Anterior cingulate cortex (tissue), 58 donors: ENCODE results near the gene LAMA2.

Experiments used
- DNase-seq, 58 donors: peaks; one replicate each; lab custom pipeline; 2025; lab: John Stamatoyannopoulos, UW

The LAMA2 gene

DNA sequence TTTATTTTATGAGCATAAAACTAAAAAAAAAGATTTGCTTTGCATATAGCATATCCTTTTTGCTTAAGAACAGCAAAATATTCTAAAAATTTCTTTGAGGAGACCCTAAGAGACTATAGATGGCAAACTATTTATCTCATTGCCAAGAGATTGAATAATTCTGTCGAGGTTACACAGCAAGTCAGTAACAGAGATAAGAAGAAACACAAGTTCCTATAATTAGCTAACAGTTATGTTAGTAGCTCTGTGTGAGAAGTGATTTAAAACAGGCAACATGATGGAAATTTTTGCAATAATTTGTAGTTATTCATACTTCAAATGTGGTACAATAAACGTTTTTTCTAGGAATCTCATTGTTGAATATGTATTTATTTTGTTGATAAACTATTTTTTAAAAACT, 9.1 kb downstream of the LAMA2 start:
- no peak for DNase-seq

DNA sequence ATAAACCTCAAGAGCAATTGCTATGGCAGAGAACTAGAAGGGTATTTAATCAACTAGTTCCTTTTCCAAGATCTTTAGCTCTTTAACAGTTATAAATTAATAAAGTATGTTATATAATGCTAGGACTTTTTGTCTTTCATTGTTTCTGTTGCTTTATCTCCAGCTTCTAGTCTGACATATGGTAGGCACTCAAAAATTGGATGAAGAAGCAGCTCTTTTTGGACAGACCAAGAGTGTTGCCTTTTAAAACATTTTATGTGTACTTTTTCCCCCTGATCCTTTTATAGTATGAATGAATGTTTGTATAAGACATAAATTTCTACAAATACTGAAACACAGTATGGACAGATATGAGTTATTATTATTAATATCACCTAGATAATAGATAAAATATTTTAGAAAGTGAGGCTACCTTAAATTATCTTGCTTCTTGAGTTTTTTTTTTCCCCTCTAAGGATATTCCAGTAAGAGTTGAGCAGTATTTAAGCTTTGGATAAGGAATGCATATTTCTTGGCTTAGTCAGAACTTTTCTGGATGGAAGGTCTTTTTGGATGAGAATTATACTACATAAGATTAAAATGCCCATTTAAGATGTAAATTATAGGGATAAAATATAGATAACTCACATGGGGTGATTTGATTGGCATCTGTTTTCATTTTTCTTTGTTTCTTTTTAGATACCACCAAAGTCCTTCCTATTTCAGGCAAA, 16.6 kb downstream of the LAMA2 start:
- no peak for DNase-seq

DNA sequence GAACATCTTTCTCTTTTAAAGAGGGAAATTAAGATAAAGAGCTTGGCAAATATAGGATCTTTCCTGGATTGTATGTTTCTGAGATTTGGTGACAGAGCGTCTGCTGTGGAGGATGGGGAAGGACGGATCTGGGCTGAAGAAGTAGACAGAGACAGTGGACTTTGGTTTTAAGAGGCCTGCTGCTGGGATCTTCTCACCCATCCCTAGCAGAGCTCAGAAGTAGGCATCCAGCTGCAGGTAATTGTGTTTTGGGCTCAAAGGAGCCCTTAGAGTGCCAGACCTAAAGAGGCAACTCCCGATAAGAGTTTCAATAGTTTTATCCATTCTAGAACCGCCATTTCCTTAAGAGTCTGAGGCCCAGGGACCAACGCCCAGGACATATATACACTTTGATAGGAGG, 20.8 kb downstream of the LAMA2 start:
- no peak for DNase-seq

DNA sequence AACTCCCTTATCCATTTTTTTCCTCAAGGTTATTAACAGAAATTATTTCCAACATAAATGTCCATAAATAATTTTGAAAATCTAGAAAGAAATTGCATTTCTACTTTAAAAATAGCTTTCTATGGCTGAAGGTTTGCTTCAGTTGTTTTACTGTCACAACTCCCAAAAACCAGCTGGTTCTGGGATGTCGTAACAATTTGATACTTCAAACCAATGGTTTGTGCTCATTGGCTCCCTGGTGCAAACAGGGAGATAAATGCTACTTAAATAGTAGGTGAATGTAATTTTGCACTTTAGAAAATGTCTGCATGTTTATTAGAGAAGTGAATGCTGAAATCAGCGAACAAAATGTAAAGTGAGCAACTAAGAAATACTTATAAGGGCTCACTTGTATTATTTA, 31.1 kb downstream of the LAMA2 start:
- DNase-seq: no peak

DNA sequence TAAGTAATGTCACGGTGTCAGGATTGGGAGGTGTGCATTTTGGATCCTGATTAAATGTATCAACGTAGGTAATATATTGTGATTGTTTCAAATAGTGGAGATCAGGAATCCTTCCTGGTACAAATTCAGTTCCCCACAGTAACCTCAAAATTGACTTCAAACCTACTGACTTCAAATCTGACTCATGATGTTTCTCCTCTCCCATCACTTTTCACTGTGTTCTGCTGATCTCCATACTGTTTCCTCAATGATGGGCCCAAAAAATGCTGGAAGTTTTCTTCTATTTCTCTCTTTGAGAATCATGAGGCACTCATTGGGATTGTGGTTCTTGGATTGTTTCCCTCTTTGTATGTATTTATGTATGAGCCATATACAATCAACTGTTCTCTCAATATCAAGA, 35.9 kb downstream of the LAMA2 start:
- no peak for DNase-seq

DNA sequence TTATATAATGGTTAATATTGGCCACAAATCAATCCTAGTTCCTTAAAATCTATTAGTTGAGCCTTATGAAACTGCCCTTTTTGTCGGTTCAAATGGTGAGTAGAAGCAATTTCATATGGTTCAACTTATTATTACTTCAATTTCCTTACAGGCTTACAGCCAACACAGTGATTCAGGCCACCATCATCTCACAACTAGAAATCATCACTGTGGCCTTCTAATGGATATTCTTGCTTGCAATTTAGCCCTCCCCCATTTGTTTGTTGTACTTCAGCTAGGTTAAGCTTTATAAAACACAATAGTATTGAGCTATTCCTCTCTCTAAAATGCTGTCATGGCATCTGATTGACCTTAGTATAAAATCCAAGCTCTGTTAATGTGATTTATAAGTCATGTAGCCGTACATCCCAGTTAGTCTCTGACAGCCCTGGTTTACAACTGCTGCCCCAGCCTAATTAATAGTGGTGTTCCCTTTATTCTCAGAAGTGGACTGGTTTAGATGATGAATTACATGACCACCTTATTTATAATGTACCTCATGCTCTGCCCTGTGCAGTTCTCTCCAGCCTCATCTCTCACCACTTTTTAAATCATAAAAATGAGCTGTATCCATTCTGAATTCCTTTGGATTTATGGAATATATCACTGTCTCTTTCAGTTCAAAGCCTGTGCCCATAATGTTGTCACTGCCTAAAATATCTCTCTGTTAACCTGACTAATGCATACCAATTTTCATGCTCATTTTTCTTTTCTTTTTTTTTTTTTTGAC, 36.7 kb downstream of the LAMA2 start:
- DNase-seq: no peak

DNA sequence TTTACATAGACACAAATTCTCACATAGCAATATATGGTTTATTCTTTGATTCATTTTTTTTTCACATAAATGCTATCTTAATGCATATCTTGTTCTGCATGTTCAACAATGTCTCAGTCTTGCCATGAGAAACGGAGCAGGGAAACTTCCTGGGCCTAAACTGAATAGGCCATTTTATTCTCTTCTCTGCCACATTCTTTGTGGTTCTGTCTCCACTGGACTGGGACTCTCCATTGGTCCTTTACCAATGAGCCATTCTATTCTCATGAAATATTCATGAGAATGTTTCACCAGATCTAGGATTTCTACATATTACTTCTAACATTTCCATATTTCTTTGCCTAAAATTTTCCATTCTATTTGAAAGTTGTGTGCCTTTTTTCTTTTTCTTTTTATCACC, 42.8 kb downstream of the LAMA2 start:
- no peak for DNase-seq

DNA sequence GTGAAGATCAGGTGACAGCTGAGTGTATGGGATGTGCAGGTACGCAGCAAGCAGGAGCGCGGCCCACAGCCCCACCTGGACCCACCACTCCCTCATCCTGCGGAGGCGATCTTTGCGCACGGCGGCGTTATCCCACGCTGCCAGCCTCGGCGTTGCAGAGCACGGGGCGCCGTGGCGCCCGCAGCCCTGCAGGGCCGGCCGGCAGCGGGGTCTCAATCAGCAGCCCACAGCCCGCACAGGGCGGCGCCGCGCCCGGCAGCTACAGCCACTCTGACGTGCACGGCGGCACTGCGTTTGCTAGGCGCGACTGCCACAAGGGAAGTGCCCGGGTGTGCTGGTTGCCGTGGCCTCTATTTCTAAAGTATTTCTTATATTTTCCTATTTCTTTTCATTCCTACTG, 46.9 kb downstream of the LAMA2 start:
- DNase-seq: no peak

DNA sequence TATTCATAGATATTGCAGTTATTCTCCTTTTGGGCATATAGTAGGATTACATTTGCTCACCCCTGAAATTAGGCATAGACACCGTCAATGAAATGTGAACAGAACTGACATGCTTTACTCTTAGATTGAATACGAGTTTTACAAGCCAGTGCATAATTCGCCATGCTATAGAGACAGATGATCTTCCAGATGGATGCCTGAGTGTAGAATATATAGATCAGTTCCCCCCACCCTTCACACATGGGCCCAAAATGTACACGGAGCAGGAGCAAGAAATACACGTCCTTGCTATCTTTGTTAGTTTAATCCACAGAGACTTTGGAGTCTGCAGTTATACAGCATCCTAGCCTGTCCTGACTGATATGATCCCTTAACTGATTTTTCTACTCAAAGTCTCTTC, 47.4 kb downstream of the LAMA2 start:
- DNase-seq: no peak

DNA sequence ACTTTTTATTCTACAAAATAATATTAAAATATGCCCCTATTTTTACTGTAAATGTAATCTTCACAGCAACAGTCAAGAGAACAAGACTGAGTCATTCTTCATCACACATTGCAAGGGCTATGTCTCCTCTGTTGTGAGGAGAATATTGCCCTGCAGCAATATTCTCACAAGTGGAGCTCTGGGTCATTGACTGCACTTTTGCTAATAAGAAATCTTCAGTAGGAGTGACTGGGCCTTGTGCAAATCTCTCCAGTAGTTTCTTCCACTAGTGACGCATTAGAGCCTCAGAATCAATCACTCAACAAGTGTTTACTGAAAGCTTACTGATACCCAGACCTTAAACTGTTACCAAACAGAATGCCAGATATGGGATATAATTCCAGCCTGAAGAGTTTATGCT, 49.1 kb downstream of the LAMA2 start:
- DNase-seq: no peak

DNA sequence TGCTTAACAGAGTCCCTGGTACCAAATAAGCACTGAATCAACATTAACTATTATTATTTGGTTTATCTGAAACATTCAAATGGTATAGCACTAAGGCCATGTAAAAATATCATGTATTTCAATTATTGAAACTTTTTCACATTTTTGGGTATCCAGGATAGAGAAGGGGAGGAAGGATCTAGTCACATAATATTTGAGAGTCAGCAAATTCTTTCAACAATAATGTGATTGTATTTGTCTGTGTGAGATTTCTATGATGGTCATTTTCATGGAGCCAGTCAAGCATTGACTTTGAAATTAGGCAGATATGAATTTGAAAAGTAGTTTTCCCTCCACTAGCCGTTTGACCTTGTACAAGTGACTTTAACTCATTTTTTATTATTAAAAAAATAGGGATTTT, 67.9 kb downstream of the LAMA2 start:
- DNase-seq: no peak

DNA sequence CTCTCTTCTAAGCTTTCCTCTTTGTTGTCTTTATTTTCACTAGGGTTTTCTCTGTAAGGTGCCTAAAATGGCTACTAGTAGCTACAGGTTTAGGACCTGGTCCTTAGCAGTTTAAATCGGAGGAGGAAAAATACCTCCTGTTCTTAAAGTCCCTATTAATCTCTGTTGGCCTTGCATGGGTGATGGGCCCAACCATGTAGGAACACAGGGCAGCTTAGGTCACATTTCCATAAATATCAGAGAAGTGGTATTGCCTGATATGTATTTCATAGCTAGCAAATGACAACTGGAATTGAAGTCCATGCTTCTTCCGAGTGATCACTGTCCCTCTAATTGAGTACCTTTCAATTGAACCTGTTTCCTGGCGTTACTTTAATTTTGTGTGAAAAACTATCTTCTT, 70.0 kb downstream of the LAMA2 start:
- DNase-seq: no peak

DNA sequence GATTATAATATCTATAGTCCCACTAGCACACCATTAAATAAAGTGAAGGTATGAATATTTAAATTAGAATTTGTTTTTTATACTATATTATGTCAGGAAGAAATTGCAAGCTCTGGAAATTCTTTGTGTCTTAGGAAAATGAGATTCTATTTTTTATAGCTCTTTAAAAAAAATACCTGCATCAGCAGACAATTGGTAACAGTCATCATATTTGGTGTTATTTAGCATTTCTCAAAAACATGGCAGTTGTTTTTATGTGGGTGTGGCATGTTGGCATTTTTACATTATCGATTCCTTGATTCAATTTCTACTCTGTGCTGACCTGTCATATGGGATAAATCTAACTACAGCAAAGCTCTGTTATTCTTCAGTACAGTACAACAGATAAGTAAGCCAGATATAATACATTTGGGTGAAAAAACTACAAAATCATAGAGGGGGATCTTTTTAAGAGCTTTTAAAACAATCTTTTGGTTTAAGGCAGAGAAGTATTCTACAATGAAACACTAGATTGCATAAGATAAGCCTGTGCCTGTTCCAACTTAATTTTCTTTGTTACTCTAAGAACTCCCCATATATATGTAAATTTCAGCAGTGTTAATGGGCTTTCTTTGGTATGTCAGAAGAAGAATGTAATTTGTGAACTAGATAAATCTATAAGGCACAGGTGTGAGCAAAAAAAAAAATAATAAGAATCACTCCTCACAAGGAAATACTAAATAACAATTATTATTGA, 71.5 kb downstream of the LAMA2 start:
- no peak for DNase-seq

DNA sequence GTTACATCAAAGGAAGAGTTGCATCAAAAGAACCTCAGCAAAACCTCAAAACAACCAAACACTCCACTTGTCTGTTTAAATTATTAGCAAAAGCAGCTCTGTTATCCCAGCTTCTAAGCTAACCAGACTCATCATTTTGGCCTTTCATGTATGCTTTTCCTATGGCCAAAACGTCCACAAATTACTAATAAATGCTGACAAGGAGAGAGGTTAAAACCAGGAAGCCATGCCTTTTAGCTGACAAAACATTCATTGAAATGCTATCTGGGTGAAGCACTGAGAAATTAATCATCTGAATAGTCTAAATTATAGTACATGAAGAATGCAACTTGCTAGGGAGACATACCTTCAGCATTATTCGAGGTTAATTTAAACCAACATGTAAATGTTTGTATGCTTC, 80.6 kb downstream of the LAMA2 start:
- no peak for DNase-seq

DNA sequence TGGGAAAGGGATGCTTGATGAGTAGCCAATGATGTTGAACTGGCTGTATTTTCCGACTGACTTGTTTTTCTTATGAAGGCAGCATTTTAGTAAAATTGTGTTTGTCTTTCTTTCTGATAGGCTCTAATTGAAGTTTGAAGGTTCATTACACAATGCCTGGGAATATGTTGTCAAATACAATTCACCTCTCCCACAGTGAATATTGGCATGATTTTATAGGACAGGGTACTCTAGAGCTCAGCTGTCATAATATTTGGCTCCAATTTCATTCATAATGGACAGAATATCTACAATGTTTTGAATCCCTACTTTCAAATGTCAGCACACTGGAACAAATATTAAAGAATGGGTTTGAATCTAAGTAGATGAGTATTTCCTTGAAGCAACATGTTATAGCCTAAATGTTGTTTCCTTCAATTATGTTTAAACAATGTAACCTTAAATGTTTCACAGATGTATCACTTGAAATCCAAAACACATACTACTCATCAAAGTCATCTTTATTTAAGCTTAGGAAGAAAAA, 81.4 kb downstream of the LAMA2 start:
- DNase-seq: no peak

DNA sequence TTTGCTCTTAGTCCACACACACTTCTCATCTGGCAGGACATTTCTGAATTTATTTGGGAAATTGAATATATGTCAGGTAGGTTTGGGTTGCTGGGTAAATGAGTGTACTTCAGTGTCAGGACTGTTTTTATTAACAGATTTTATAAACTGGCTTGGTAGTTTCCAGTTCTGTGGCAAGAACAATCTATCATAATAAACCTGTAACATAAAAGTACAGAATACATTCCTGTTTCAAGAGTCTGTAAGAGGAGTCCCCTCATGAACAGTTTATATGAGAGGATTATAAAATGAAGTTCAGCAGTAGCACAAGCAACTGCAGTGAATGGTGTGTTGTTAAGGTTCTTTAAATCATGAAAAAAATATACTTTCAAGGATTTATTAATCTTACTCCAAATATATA, 81.8 kb downstream of the LAMA2 start:
- DNase-seq: no peak

DNA sequence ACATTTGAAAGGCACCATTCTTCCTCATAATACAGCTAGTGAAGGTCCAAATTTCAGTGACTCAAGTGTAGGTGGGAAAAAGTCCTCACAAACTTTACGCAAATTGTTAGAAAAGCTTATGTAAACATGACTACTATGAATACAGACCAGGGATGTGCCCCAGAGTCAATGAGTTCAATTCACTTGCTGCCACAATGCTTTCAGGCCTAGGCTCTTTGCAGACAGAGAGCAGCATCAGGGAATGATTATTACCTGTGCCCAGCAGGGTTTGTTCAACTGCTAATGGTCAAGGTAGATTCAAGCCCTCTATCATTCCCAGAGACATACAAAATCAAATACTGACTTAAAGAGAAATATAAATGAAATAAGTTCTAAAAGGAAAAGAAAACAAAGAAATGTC, 84.0 kb downstream of the LAMA2 start:
- no peak for DNase-seq

DNA sequence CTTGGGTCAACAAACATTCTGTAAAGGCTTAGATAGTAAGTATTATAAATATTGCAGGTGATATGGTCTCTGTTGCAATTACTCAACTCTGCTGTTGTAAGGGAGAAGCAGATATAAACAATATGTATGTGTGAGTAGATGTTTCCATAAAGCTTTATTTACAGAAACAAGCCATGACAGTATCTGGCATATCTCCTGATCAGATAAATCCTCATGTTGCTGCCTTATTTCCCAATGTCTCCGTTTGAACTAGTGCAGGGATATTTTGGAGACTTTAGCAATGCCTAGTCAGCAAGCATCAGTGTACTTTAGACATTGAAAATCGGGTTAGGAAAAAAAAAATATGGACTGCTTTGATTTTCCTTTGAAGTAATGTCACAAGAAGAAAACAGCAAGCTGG, 96.1 kb downstream of the LAMA2 start:
- DNase-seq: no peak

DNA sequence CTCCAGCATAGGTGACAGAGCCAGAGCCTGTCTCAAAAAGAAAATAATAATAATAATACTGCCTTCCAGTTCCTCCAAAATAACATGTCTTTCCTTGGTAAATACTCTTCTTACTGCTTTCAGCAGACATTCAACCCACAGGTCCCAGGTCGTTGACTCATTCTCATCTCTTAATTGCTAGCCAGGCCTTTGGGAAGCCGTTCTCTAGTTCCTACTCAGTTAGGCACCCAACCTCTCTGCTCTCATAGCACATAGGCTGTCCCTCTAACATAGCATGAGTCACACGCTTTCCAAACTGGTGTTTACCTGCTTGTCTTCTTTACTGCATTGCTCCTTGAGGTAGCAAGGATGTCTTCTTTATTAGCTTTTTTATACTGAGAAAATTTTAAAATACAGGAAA, 98.8 kb downstream of the LAMA2 start:
- DNase-seq: no peak

DNA sequence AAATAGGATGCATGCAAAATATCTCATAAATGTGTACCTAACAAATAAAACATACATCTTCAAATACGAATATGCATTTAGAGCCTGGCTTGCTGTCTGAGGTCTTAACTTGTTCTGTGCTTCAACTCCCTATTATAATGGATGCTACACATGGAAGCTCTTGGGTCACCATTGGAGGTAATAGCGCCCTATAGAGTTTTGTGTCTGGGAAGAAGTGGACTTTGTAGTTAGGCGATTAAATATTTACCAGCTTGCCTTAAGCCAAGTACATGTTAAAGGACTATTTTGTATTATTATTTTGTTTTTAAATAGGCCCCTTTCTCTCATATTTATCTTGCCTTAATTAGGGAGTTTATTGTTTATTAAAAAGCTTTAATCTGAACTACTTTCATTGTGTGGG, 107.4 kb downstream of the LAMA2 start:
- no peak for DNase-seq

DNA sequence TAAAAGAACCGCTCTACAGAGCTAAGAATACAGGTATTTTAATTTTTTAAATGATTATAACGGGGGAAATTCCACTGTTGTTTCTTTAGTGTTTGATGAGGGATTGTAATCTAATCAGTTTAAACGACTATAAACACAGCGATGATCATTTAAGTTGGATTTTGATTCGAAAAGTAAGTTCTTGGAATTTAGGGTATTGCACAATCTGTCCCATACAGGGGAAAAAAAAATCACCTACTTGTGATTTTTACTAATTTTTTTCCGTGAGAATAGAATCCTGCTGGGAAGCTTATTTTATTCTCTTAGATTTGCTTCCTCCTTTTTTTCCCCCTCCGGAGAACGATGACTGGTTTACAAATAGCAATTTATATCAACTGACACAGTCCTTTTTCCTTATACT, 108.0 kb downstream of the LAMA2 start:
- DNase-seq: no peak
